ENCODE data around the gene VTCN1.

- TF ChIP-seq POLR2A (IDR thresholded peaks at IDR 0.05; ENCODE audit: low read length): no peak
- no peak for TF ChIP-seq GATA1 (IDR thresholded peaks at IDR 0.05; ENCODE audit: low read depth, low read length)
These were observed 94.5 kb downstream of the VTCN1 start for GRCh38 chr1:117116090-117116783.

All from erythroblast (primary cell).